Measurements from ENCODE around the gene ALAS1.

The ALAS1 gene

GRCh38 chr3:52233108-52233591 lies 35.2 kb downstream of the ALAS1 start:
- no peak for TF ChIP-seq CTCF (IDR thresholded peaks at IDR 0.05; ENCODE audit: low read depth, low read length)
- DNase-seq (ENCODE audit: extremely low read depth, low read depth) = no peak

- DNase-seq (ENCODE audit: extremely low read depth, low read depth) = no peak
- TF ChIP-seq CTCF (IDR thresholded peaks at IDR 0.05; ENCODE audit: low read depth, low read length) = no peak
Measured at GRCh38 chr3:52233968-52234367, 36.0 kb downstream of the ALAS1 start.

GRCh38 chr3:52234516-52235447 lies 36.8 kb downstream of the ALAS1 start:
- DNase-seq (ENCODE audit: extremely low read depth, low read depth) = no peak
- no peak for TF ChIP-seq CTCF (IDR thresholded peaks at IDR 0.05; ENCODE audit: low read depth, low read length)

GRCh38 chr3:52236424-52236886 lies 38.5 kb downstream of the ALAS1 start:
- no peak for DNase-seq (ENCODE audit: extremely low read depth, low read depth)
- no peak for TF ChIP-seq CTCF (IDR thresholded peaks at IDR 0.05; ENCODE audit: low read depth, low read length)

- no peak for TF ChIP-seq CTCF (IDR thresholded peaks at IDR 0.05; ENCODE audit: low read depth, low read length)
Measured at GRCh38 chr3:52237006-52237656, 39.2 kb downstream of the ALAS1 start.

GRCh38 chr3:52237657-52238172 lies 39.8 kb downstream of the ALAS1 start:
- DNase-seq (ENCODE audit: extremely low read depth, low read depth) = no peak
- peak; percentile 9 for TF ChIP-seq CTCF (IDR thresholded peaks at IDR 0.05; ENCODE audit: low read depth, low read length)

More at GRCh38 chr3:52237006-52237656, 39.2 kb downstream of the ALAS1 start:
- DNase-seq (ENCODE audit: extremely low read depth, low read depth) = no peak

Measured in AG09319 (cell line).